Measurements from ENCODE around the gene TYSND1. TPM values are rescaled to one million over a fixed set of nuclear protein-coding genes. Genes with fewer than 3 reads are reported as not detected.
"Not testable (repeated sequence)": the region's sequence is repeated elsewhere in the genome, so short reads cannot be mapped to it uniquely, and the experiment has no call there.

The TYSND1 gene
- total RNA-seq, 1 donor from 2014 or later = 13.4 TPM

DNA sequence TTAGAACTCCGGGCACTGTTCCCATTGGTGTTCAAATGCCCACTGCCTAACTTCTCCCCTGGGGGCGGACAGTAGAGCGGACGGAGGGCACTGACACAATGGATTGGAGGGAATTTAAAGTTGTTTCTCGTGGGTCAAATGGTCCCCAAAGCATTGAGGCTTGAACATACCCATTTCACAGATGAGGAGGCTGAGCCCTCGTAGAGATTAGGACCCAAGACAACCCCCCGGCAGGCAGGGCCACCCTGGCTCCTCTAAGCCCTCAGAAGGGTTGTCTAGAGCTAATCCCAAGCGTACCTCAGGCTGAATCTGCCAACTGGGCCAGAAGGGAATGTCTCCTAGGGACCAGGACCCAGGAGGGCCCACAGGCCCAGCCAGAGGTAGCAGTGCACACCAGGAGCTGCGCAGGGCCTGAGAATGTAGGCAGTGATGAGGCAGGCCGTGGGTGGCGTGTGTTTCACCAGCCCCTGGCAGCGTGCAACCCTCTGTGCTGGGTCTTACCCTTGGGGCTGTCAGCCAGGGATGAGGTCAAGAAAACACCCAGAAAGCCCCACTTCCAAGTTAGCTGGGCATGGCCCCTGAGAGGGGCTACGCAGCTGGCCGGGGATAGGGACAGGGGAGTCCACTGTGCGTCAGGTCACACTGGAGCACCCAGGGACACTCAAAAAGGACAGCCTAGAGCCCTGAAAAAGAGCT, 19.7 kb downstream of the TYSND1 start:
- ATAC-seq = no peak
- intact Hi-C loops (cut with DNase I) = no loop called here
- Histone ChIP-seq H3K27me3 (ENCODE audit: low read depth) (no peaks in the 10 kb centered on the region), H3K4me1 (peaks cover 10% of the 10 kb centered on the region), H3K27ac (no peak overlapping the region), H3K9me3 (no peaks in the 10 kb centered on the region), H3K36me3 (peaks cover 12% of the 10 kb centered on the region), H3K4me3 (no peak overlapping the region)
- DNase-seq = no peak
- TF ChIP-seq, protein P1, sequence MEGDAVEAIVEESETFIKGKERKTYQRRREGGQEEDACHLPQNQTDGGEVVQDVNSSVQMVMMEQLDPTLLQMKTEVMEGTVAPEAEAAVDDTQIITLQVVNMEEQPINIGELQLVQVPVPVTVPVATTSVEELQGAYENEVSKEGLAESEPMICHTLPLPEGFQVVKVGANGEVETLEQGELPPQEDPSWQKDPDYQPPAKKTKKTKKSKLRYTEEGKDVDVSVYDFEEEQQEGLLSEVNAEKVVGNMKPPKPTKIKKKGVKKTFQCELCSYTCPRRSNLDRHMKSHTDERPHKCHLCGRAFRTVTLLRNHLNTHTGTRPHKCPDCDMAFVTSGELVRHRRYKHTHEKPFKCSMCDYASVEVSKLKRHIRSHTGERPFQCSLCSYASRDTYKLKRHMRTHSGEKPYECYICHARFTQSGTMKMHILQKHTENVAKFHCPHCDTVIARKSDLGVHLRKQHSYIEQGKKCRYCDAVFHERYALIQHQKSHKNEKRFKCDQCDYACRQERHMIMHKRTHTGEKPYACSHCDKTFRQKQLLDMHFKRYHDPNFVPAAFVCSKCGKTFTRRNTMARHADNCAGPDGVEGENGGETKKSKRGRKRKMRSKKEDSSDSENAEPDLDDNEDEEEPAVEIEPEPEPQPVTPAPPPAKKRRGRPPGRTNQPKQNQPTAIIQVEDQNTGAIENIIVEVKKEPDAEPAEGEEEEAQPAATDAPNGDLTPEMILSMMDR (IDR thresholded peaks at IDR 0.05) = no peak

DNA sequence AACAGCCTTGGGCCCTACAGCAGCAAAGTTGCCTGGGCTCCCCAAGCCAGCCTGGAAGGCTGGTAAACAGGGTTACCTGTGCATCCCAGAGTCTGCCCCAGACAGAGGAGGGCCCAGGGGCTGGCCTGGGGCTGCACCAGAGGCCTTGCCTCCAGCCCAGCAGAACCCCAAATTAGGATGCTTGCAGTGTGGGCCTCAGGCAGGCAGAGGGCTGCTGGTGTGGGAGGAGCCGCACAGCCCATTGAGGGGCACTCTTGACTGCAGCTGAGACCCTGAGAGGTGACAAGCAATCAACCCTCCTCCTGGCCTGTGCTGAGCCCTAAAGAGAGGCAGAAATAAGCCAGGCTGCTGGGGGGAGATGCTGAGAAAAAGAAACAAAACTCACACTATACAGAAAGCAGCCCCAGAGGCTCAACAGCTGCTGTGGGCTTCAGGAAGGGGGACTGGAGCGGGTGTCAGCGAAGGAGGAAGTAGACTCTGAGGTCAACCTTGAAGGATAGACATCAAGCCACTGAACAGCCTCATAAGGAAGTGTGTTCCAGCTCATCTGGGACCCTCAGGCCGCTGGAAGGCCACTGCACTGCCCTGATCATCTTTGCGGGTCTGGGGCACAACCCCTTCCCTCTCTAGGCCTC, 20.5 kb downstream of the TYSND1 start:
- Histone ChIP-seq H3K9me3 (no peaks in the 10 kb centered on the region), H3K27ac (no peak overlapping the region), H3K27me3 (ENCODE audit: low read depth) (no peaks in the 10 kb centered on the region), H3K4me3 (no peak overlapping the region), H3K4me1 (peaks cover 2% of the 10 kb centered on the region), H3K36me3 (peaks cover 17% of the 10 kb centered on the region)
- TF ChIP-seq, protein P1 (IDR thresholded peaks at IDR 0.05) = no peak
- intact Hi-C loops (cut with DNase I) = no loop called here
- no peak for DNase-seq
- ATAC-seq = no peak

DNA sequence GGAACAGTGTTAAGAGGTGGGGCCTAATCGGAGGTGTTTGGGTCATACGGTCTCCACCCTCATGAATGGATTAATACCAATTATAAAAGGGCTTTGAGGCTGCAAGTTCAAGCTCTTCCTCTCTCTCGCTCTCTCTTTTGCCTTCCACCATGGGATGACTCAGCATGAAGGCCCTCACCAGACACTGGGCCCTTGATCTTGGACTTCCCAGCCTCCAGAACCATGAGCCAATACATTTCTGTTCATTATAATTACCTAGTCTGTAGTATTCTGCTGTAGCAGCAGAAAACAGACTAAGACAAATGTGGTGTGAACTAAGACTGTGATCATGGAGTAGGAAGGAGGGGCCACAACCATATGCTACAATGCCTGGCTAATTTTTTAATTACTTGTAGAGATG, 21.6 kb downstream of the TYSND1 start:
- Histone ChIP-seq H3K27ac (no peak overlapping the region), H3K27me3 (ENCODE audit: low read depth) (no peaks in the 10 kb centered on the region), H3K9me3 (no peaks in the 10 kb centered on the region), H3K4me1 (no peaks in the 10 kb centered on the region), H3K4me3 (no peak overlapping the region), H3K36me3 (peaks cover 28% of the 10 kb centered on the region)
- DNase-seq (no peak), ATAC-seq (no peak)
- TF ChIP-seq, protein P1 (IDR thresholded peaks at IDR 0.05) = no peak
- intact Hi-C loops (cut with DNase I) = no loop called here

DNA sequence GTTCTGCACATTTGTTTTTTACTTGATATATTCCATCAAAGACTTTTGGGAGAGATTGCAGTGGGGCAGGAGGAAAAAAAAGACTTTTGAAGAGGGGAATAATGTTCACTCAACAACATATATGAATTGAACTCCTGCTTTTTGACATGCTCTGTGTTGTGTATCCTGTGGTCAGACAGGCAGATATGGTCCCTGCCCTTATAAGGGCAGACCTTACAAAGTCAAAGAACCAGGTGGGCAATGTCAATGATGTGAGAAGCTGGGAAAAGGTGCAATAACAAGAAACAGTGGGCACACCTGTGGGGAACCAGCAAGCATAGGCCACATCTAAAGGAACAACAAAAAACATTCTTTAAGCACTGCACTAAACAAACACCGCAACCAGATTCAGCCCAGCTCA, 22.1 kb downstream of the TYSND1 start:
- Histone ChIP-seq H3K4me3 (no peak overlapping the region), H3K9me3 (no peaks in the 10 kb centered on the region), H3K36me3 (peaks cover 33% of the 10 kb centered on the region), H3K27me3 (ENCODE audit: low read depth) (no peaks in the 10 kb centered on the region), H3K4me1 (no peaks in the 10 kb centered on the region), H3K27ac (no peak overlapping the region)
- no peak for ATAC-seq
- TF ChIP-seq, protein P1 (IDR thresholded peaks at IDR 0.05) = no peak
- no peak for DNase-seq
- intact Hi-C loops (cut with DNase I) = no loop called here

DNA sequence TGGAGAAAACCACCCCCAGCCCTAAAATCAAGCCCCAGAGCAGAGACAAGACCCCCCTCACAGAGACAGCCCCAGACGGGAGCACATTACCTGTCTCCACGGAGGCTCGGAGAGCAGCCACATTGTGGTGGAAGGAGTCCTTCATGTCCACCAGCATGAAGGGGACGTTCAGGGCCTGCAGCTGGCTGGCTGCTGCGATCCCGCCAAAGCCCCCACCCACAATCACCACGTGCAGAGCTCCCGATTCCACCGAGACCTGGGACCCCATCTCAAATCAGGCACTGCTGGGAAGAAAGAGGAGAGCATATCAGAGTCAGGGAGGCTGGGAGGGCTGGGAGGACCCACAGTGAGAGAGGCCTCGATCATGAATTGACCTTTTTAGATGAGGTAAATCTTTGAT, 22.7 kb downstream of the TYSND1 start:
- H3K9me3 ChIP-seq = no peaks in the 10 kb centered on the region
- H3K27ac ChIP-seq = no peak overlapping the region
- peaks cover 39% of the 10 kb centered on the region for H3K36me3 ChIP-seq
- H3K27me3 ChIP-seq (ENCODE audit: low read depth) = no peaks in the 10 kb centered on the region
- TF ChIP-seq, protein P1 (IDR thresholded peaks at IDR 0.05) = no peak
- DNase-seq = no peak
- no peak overlapping the region for H3K4me3 ChIP-seq
- no peaks in the 10 kb centered on the region for H3K4me1 ChIP-seq
- intact Hi-C loops (cut with DNase I) = no loop called here
- ATAC-seq = no peak

DNA sequence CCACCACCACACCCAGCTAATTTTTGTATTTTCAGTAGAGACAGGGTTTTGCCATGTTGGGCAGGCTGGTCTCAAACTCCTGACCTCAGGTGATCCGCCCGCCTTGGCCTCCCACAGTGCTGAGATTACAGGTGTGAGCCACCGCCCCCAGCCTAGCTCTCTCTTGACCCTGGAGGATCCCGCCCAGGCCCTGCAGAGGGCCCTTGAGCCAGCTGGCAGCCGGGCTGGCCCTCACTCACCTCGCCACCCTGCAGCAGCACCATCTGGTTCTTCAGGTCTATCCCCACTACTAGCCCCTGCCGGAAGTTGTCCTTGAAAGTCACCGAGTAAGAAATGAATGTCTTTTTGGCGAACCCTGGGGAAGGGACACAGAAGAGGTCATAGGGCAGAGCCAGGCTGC, 23.3 kb downstream of the TYSND1 start:
- H3K4me1 ChIP-seq; H3K9me3 ChIP-seq; H3K27me3 ChIP-seq (ENCODE audit: low read depth); ATAC-seq; intact Hi-C loops (cut with DNase I); H3K27ac ChIP-seq; DNase-seq; H3K4me3 ChIP-seq: not testable (repeated sequence)
- peaks cover 42% of the 10 kb centered on the region for H3K36me3 ChIP-seq
